Right lobe of liver (tissue), 6 donors: Measurements from ENCODE around the gene KCNQ2. TPM values are rescaled to one million over a fixed set of nuclear protein-coding genes. Genes with fewer than 3 reads are reported as not detected.

Experiments used
- ATAC-seq, 4 donors: fragments of 200-7000 bp; cut with Tn5 transposase; one replicate each; pipeline ENCODE4 v1.9.1; 2020; ENCODE audit warnings: mild to moderate bottlenecking in 4 of 4, moderate library complexity in 4 of 4
- DNase-seq, 3 donors: peaks; one replicate each; pipeline ENCODE4 v3.0.0-alpha.2; 2020
- H3K27ac ChIP-seq, 3 donors: fragments of 200-600 bp; one replicate each; pipeline ENCODE4 v1.8.0; 2022
- H3K27me3 ChIP-seq, 2 donors: fragments of 200-600 bp; one replicate each; pipeline ENCODE4 v1.8.0; 2022
- H3K36me3 ChIP-seq, 4 donors: fragments of 200-600 bp; sonication (generic) in 1 of 4; one replicate each; pipeline versions ENCODE4 v1.5.1 to v1.8.0; 2017 to 2022; ENCODE audit warnings: control low read depth in 1 of 4
- H3K4me1 ChIP-seq, 4 donors: fragments of 200-600 bp; sonication (generic) in 1 of 4; one replicate each; pipeline versions ENCODE4 v1.5.1 to v1.8.0; 2017 to 2022; ENCODE audit warnings: control low read depth in 1 of 4
- H3K4me3 ChIP-seq, 3 donors: fragments of 200-600 bp; one replicate each; pipeline ENCODE4 v1.8.0; 2022
- H3K9me3 ChIP-seq, 4 donors: fragments of 200-600 bp; sonication (generic) in 1 of 4; one replicate each; pipeline versions ENCODE4 v1.5.1 to v1.8.0; 2017 to 2022; ENCODE audit warnings: control low read depth in 1 of 4
- POLR2A ChIP-seq: fragments of 450-650 bp; IDR thresholded peaks from one replicate; pipeline ENCODE4 v1.6.1; 2017; ENCODE audit warnings: antibody characterized with exemption, mild to moderate bottlenecking
- WGBS: methylation state at CpG from one replicate; pipeline ENCODE4 v1.1.6; 2018; ENCODE audit warnings: low coverage, low lambda C conversion rate; ENCODE audit not compliant: insufficient coverage; ENCODE audit errors: missing lambda C conversion rate; 5-methylcytosine and 5-hydroxymethylcytosine counted together
- intact Hi-C, 2 donors: fragments of 100-400 bp; cut with DNase I; formaldehyde crosslinking; loops; one replicate each; pipeline versions ENCODE4 v1.11.2 to v1.14.1; 2022
- total RNA-seq, 6 experiments: library from RNA; depleted of rRNA in 2 of 6; stranded (reverse); fragments of >200 nt in 2 of 6; fragmentation: NEBNext Ultra II Directional in 3 of 6; extraction: Animal tissue kit (Norgen Biotek cat#: 25700) in 3 of 6; gene quantifications; one replicate each; pipeline versions ENCODE4 v1.1.0 to v1.2.4, GENCODE V29; 2016 to 2023
- TF ChIP-seq, protein P1 (sequence below), 4 donors: fragments of 200-600 bp in 3 of 4; fragments of 450-650 bp in 1 of 4; IDR thresholded peaks; one replicate each; pipeline versions ENCODE4 v1.5.1 to v1.8.0; 2016 to 2022; ENCODE audit warnings: antibody characterized with exemption in 4 of 4, mild to moderate bottlenecking in 2 of 4
- donor health status: DM: no; HTN: yes; CAD: no.
- donor health status: DM: no; HTN: no; CAD: no.
- donor health status: DM: no; HTN: no; CAD: no.
- donor health status: DM: no; HTN: yes; CAD: no.
- donor health status: DM: no; HTN: yes; CAD: no.

KCNQ2 gene
- total RNA-seq, 6 experiments from 2014 or later, result not detected

DNA sequence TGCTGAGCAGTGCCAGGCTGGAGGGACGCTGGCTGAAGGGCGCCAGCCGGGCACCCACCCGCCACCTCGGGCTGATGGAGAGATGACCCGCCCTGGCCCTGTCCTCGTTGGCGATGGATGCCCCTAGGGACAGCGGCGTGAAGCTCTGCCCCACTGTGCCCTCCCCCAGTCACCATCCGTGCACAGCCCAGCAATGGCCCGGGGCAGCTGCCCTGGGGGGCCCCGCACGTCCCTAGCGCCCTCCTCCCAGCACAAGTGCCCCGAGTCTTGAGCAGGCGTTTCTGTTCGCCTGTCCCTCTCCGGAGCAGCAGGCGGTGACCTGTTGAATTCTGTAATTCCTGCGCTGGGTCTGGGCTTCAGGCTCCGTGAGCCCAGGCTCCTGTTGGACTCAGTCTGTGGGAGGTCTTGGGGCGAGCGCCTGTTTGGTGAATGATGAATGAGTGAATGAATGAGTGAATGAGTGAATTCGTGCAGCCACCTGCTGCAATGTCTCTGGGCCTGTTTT is 74.5 kb downstream of the KCNQ2 start:
- H3K9me3 ChIP-seq, result no peaks in the 10 kb centered on the region
- DNase-seq (no peak), ATAC-seq (no peak)
- H3K4me3 ChIP-seq, result no peak overlapping the region
- H3K27me3 ChIP-seq, result no peaks in the 10 kb centered on the region
- H3K4me1 ChIP-seq, result no peaks in the 10 kb centered on the region
- intact Hi-C loops, result no loop called here
- no peaks in the 10 kb centered on the region for H3K36me3 ChIP-seq
- TF ChIP-seq POLR2A, result no peak
- TF ChIP-seq, protein P1, sequence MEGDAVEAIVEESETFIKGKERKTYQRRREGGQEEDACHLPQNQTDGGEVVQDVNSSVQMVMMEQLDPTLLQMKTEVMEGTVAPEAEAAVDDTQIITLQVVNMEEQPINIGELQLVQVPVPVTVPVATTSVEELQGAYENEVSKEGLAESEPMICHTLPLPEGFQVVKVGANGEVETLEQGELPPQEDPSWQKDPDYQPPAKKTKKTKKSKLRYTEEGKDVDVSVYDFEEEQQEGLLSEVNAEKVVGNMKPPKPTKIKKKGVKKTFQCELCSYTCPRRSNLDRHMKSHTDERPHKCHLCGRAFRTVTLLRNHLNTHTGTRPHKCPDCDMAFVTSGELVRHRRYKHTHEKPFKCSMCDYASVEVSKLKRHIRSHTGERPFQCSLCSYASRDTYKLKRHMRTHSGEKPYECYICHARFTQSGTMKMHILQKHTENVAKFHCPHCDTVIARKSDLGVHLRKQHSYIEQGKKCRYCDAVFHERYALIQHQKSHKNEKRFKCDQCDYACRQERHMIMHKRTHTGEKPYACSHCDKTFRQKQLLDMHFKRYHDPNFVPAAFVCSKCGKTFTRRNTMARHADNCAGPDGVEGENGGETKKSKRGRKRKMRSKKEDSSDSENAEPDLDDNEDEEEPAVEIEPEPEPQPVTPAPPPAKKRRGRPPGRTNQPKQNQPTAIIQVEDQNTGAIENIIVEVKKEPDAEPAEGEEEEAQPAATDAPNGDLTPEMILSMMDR (IDR thresholded peaks at IDR 0.05), result no peak
- WGBS, result 43% methylated on average over 8 of the region's 25 CpGs
- no peak overlapping the region for H3K27ac ChIP-seq

- TF ChIP-seq, protein P1 (IDR thresholded peaks at IDR 0.05), result no peak
- no peak for TF ChIP-seq POLR2A
These were observed 75.2 kb downstream of the KCNQ2 start for GRCh38 chr20:63397155-63397843.

GRCh38 chr20:63396300-63396699 is 76.2 kb downstream of the KCNQ2 start:
- ATAC-seq, result no peak
- Histone ChIP-seq H3K27me3 (no peaks in the 10 kb centered on the region), H3K4me3 (no peak overlapping the region), H3K9me3 (no peaks in the 10 kb centered on the region), H3K27ac (no peak overlapping the region), H3K36me3 (no peaks in the 10 kb centered on the region), H3K4me1 (no peaks in the 10 kb centered on the region)
- TF ChIP-seq POLR2A, result no peak
- TF ChIP-seq, protein P1 (IDR thresholded peaks at IDR 0.05), result no peak
- 69% methylated on average over 4 of the region's 12 CpGs for WGBS
- no peak for DNase-seq
- intact Hi-C loops, result no loop called here

More at GRCh38 chr20:63397155-63397843, 75.2 kb downstream of the KCNQ2 start:
- Histone ChIP-seq H3K27me3 (no peaks in the 10 kb centered on the region), H3K36me3 (no peaks in the 10 kb centered on the region), H3K27ac (no peak overlapping the region), H3K9me3 (no peaks in the 10 kb centered on the region), H3K4me3 (no peak overlapping the region), H3K4me1 (no peaks in the 10 kb centered on the region)
- intact Hi-C loops, result no loop called here
- ATAC-seq, result no peak
- 75% methylated on average over 24 of the region's 30 CpGs for WGBS
- DNase-seq, result no peak

GRCh38 chr20:63395723-63396122 is 76.7 kb downstream of the KCNQ2 start:
- ATAC-seq, result no peak
- H3K9me3 ChIP-seq, result no peaks in the 10 kb centered on the region
- no peak for DNase-seq
- H3K36me3 ChIP-seq, result no peaks in the 10 kb centered on the region
- 62% methylated on average over 7 of the region's 14 CpGs for WGBS
- no peak for TF ChIP-seq POLR2A
- TF ChIP-seq, protein P1 (IDR thresholded peaks at IDR 0.05), result no peak
- H3K4me3 ChIP-seq, result no peak overlapping the region
- H3K27ac ChIP-seq, result no peak overlapping the region
- H3K4me1 ChIP-seq, result no peaks in the 10 kb centered on the region
- no peaks in the 10 kb centered on the region for H3K27me3 ChIP-seq
- intact Hi-C loops, result no loop called here
